HepG2 (cell line): Measurements from ENCODE around the gene HAT1. TPM values are rescaled to one million over a fixed set of nuclear protein-coding genes. Genes with fewer than 3 reads are reported as not detected.

Source experiments
- ATF7 ChIP-seq, 2 experiments: fragments of 450-650 bp in 1 of 2; sonication (generic) in 1 of 2; formaldehyde crosslinking in 1 of 2; IDR thresholded peaks; 2 replicates each; pipeline versions ENCODE4 v1.4.0 to v1.6.1; 2016 to 2020; ENCODE audit warnings: antibody characterized with exemption in 1 of 2, mild to moderate bottlenecking in 1 of 2, missing genetic modification reagents in 1 of 2
- CAMTA2 ChIP-seq: sonication (generic); formaldehyde crosslinking; IDR thresholded peaks from 2 replicates; pipeline ENCODE4 v1.4.0; 2020; ENCODE audit warnings: mild to moderate bottlenecking, missing genetic modification reagents, borderline replicate concordance
- CBFB ChIP-seq: sonication (generic); formaldehyde crosslinking; IDR thresholded peaks from 2 replicates; pipeline ENCODE4 v1.4.0; 2020; ENCODE audit warnings: missing genetic modification reagents
- CEBPG ChIP-seq: IDR thresholded peaks from 2 replicates; pipeline ENCODE4 v1.6.1; 2016
- CHCHD3 ChIP-seq: sonication (generic); formaldehyde crosslinking; IDR thresholded peaks from 2 replicates; pipeline ENCODE4 v1.8.0; 2022; ENCODE audit warnings: mild to moderate bottlenecking, missing genetic modification reagents, moderate library complexity
- HDAC2 ChIP-seq: sonication (generic); formaldehyde crosslinking; IDR thresholded peaks from 2 replicates; pipeline ENCODE4 v1.4.0; 2020; ENCODE audit warnings: missing genetic modification reagents
- ISL2 ChIP-seq: sonication (generic); formaldehyde crosslinking; IDR thresholded peaks from 2 replicates; pipeline ENCODE4 v1.5.0; 2020; ENCODE audit warnings: missing genetic modification reagents
- JUND ChIP-seq: sonication (generic); formaldehyde crosslinking; IDR thresholded peaks from 2 replicates; pipeline ENCODE4 v1.8.0; 2022; ENCODE audit warnings: mild to moderate bottlenecking, missing genetic modification reagents
- KDM3A ChIP-seq: IDR thresholded peaks from 2 replicates; pipeline ENCODE4 v1.6.1; 2018; ENCODE audit warnings: low read depth, missing compliant biosample characterization
- KDM5B ChIP-seq: sonication (generic); formaldehyde crosslinking; IDR thresholded peaks from 2 replicates; pipeline ENCODE4 v1.4.0; 2020; ENCODE audit warnings: missing genetic modification reagents, mild to moderate bottlenecking, borderline replicate concordance
- MBNL3 ChIP-seq: fragments of 250-450 bp; sonication (Bioruptor Pico); conservative IDR thresholded peaks from 2 replicates; pipeline ENCODE4 v1.8.0; 2022; ENCODE audit warnings: mild to moderate bottlenecking, inconsistent platforms
- MIER2 ChIP-seq: IDR thresholded peaks from 2 replicates; pipeline ENCODE4 v1.6.1; 2016; ENCODE audit warnings: missing biosample characterization, missing genetic modification reagents
- NR2F6 ChIP-seq, 2 experiments: IDR thresholded peaks; 2 replicates each; pipeline ENCODE4 v1.6.1; 2016; ENCODE audit warnings: antibody characterized with exemption in 1 of 2, mild to moderate bottlenecking in 1 of 2
- PITX1 ChIP-seq: sonication (generic); formaldehyde crosslinking; IDR thresholded peaks from 2 replicates; pipeline ENCODE4 v1.5.1; 2020; ENCODE audit warnings: mild to moderate bottlenecking, missing genetic modification reagents
- SIN3B ChIP-seq: fragments of 150-350 bp; IDR thresholded peaks from 2 replicates; pipeline ENCODE4 v1.6.1; 2014; ENCODE audit warnings: low read length
- SOX13 ChIP-seq, 3 experiments: fragments of 450-650 bp in 1 of 3; sonication (generic) in 1 of 3; formaldehyde crosslinking in 1 of 3; IDR thresholded peaks in 2 of 3; conservative IDR thresholded peaks in 1 of 3; 2 replicates each; pipeline versions ENCODE4 v1.5.0 to v1.6.1; 2016 to 2020; ENCODE audit warnings: antibody characterized with exemption in 1 of 3, mild to moderate bottlenecking in 1 of 3, missing compliant biosample characterization in 1 of 3, missing genetic modification reagents in 1 of 3, moderate library complexity in 1 of 3
- XBP1 ChIP-seq: sonication (generic); formaldehyde crosslinking; IDR thresholded peaks from 2 replicates; pipeline ENCODE4 v1.5.0; 2020; ENCODE audit warnings: missing genetic modification reagents
- ZBTB37 ChIP-seq: sonication (generic); formaldehyde crosslinking; IDR thresholded peaks from 2 replicates; pipeline ENCODE4 v1.4.0; 2020; ENCODE audit warnings: mild to moderate bottlenecking, missing genetic modification reagents
- ZBTB7A ChIP-seq: sonication (generic); formaldehyde crosslinking; IDR thresholded peaks from 2 replicates; pipeline ENCODE4 v1.8.0; 2022; ENCODE audit warnings: mild to moderate bottlenecking, missing genetic modification reagents
- ZBTB8A ChIP-seq: sonication (generic); formaldehyde crosslinking; IDR thresholded peaks from 2 replicates; pipeline ENCODE4 v1.4.0; 2020; ENCODE audit warnings: mild to moderate bottlenecking, low read depth, missing genetic modification reagents, borderline replicate concordance
- ZFAT ChIP-seq: sonication (generic); formaldehyde crosslinking; conservative IDR thresholded peaks from 2 replicates; pipeline ENCODE4 v1.8.1; 2023; ENCODE audit warnings: missing genetic modification reagents, inconsistent platforms
- ZNF124 ChIP-seq: sonication (generic); formaldehyde crosslinking; IDR thresholded peaks from 2 replicates; pipeline ENCODE4 v1.4.0; 2020; ENCODE audit warnings: missing genetic modification reagents
- ZNF225 ChIP-seq: sonication (generic); formaldehyde crosslinking; IDR thresholded peaks from 2 replicates; pipeline ENCODE4 v1.4.0; 2020; ENCODE audit warnings: mild to moderate bottlenecking, missing genetic modification reagents
- ZNF280B ChIP-seq: sonication (generic); formaldehyde crosslinking; IDR thresholded peaks from 2 replicates; pipeline ENCODE4 v1.5.0; 2020; ENCODE audit warnings: missing genetic modification reagents, mild to moderate bottlenecking, borderline replicate concordance
- ZNF33A ChIP-seq: sonication (generic); formaldehyde crosslinking; IDR thresholded peaks from 2 replicates; pipeline ENCODE4 v1.5.1; 2020; ENCODE audit warnings: missing genetic modification reagents, mild to moderate bottlenecking, moderate library complexity, borderline replicate concordance
- ZNF605 ChIP-seq: sonication (generic); formaldehyde crosslinking; IDR thresholded peaks from 2 replicates; pipeline ENCODE4 v1.8.0; 2022; ENCODE audit warnings: mild to moderate bottlenecking, missing genetic modification reagents
- ZNF740 ChIP-seq: sonication (generic); formaldehyde crosslinking; IDR thresholded peaks from 2 replicates; pipeline ENCODE4 v1.4.0; 2020; ENCODE audit warnings: missing genetic modification reagents
- ZSCAN21 ChIP-seq: sonication (generic); formaldehyde crosslinking; IDR thresholded peaks from 2 replicates; pipeline ENCODE4 v1.8.0; 2022; ENCODE audit warnings: mild to moderate bottlenecking, missing genetic modification reagents, moderate library complexity, borderline replicate concordance
- ZSCAN31 ChIP-seq: sonication (generic); formaldehyde crosslinking; IDR thresholded peaks from 2 replicates; pipeline ENCODE4 v1.5.0; 2020; ENCODE audit warnings: low read depth, mild to moderate bottlenecking, missing genetic modification reagents
- polyA plus RNA-seq, 8 experiments: library from polyadenylated mRNA; depleted of rRNA in 3 of 8; stranded (reverse) in 7 of 8; unstranded in 1 of 8; fragments of >200 nt; fragmentation: Illumina TruSeq in 4 of 8; extraction: Trizol in 4 of 8; gene quantifications; 2 replicates each; pipeline versions ENCODE4 v1.2.1 to v1.2.3, GENCODE V29; 2011 to 2016; ENCODE audit warnings: low read depth in 4 of 8, missing spikeins in 1 of 8, mixed read lengths in 1 of 8; ENCODE audit not compliant: insufficient read depth in 1 of 8
- total RNA-seq, 5 experiments: library from RNA; depleted of rRNA; stranded (reverse); fragments of >200 nt; fragmentation: Illumina TruSeq; extraction: Trizol; gene quantifications; 2 replicates each; pipeline ENCODE4 v1.2.3, GENCODE V29; 2016; ENCODE audit warnings: low read depth in 1 of 5

HAT1 gene
- total and polyA plus RNA-seq, 2 of the 13 experiments (the other 11 are each of a cell fraction or from before 2014, with no cell fraction given), result 45.4 to 119 TPM

GRCh38 chr2:171893196-171893823 is 29.0 kb upstream of the HAT1 start (continued):
- TF ChIP-seq ATF7 (IDR thresholded peaks at IDR 0.05) (no peak), ATF7 (CRISPR knock-in tag; IDR thresholded peaks at IDR 0.05) (no peak), KDM3A (CRISPR knock-in tag) (no peak), CBFB (CRISPR knock-in tag) (no peak), SOX13 (IDR thresholded peaks at IDR 0.05) (no peak), SOX13 (CRISPR knock-in tag; conservative IDR thresholded peaks at IDR 0.05 in 1 of 2, IDR thresholded peaks at IDR 0.05 in 1 of 2) (peak in 1 of 2 experiments; percentile 6; a peak in 1 of 4 replicates), MBNL3 (CRISPR knock-in tag) (no peak), ZNF33A (CRISPR knock-in tag) (no peak), ZNF280B (no peak), ZBTB37 (CRISPR knock-in tag) (peak; percentile 5; the same call in 1 of the 2 replicates), ZNF124 (CRISPR knock-in tag) (no peak), ZBTB7A (no peak), MIER2 (no peak), ZNF225 (CRISPR knock-in tag) (no peak), ZBTB8A (no peak), ZNF740 (CRISPR knock-in tag) (no peak), PITX1 (CRISPR knock-in tag) (peak; percentile 66; the same call in 1 of the 2 replicates), ZSCAN21 (CRISPR knock-in tag) (no peak), ZSCAN31 (CRISPR knock-in tag) (no peak), JUND (no peak), HDAC2 (CRISPR knock-in tag) (no peak), ZNF605 (CRISPR knock-in tag) (no peak), ZFAT (CRISPR knock-in tag) (no peak), KDM5B (CRISPR knock-in tag) (no peak), NR2F6 (IDR thresholded peaks at IDR 0.05) (peak; percentile 52; the same call in 1 of the 2 replicates), NR2F6 (CRISPR knock-in tag; IDR thresholded peaks at IDR 0.05) (no peak), CEBPG (0 out of 2 replicates have a peak, but pooled peaks have one; percentile 29), ISL2 (CRISPR knock-in tag) (no peak), SIN3B (no peak), XBP1 (CRISPR knock-in tag) (no peak), CAMTA2 (no peak), CHCHD3 (CRISPR knock-in tag) (no peak)
